ENCODE data around the gene DPF3. TPM values are rescaled to one million over a fixed set of nuclear protein-coding genes. Genes with fewer than 3 reads are reported as not detected.

Gene DPF3
- total and polyA plus RNA-seq, 12 donors: 0.91 to 6.0 (median 2.9) TPM

DNA sequence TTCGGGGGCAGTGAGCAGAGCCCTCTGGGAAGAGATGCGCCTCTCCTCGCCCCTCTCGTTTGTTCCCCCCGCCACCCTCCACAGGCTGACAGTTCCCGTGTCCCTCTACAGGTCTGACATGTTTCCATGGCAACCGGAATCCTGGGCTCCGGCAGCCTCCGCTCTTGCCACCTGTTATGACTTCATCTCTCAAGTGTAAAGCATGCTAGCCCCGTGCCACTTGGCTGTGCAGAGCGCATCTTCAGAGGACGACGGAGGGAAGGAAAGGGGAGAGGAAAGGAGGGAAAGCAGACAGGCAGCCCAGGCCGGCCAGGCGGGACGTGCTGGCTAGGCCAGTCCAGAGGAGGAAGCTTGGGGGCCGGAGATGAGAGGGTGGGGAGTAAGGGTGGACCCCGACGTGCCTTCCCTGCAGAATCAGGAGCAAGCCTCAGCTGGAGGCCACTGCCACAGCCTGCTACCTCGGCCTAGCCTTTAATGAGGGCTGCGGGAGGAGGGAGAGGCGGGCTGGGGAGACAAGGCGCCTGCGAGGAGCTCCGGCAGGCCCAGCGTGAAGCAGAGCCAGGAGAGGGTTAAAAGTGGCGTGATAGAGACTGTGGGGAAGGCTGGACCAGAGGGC lies 214.3 kb downstream of the DPF3 start:
- Histone ChIP-seq H3K4me3 (no peak overlapping the region), H3K27ac (no peak overlapping the region), H3K4me1 (replicated peaks in 1 of 2) (no peaks in the 10 kb centered on the region), H3K9me3 (replicated peaks in 1 of 3) (no peaks in the 10 kb centered on the region), H3K27me3 (no peaks in the 10 kb centered on the region), H3K36me3 (replicated peaks in 1 of 2) (no peaks in the 10 kb centered on the region)
- TF ChIP-seq POLR2A (IDR thresholded peaks at IDR 0.05): no peak
- TF ChIP-seq, protein P1, sequence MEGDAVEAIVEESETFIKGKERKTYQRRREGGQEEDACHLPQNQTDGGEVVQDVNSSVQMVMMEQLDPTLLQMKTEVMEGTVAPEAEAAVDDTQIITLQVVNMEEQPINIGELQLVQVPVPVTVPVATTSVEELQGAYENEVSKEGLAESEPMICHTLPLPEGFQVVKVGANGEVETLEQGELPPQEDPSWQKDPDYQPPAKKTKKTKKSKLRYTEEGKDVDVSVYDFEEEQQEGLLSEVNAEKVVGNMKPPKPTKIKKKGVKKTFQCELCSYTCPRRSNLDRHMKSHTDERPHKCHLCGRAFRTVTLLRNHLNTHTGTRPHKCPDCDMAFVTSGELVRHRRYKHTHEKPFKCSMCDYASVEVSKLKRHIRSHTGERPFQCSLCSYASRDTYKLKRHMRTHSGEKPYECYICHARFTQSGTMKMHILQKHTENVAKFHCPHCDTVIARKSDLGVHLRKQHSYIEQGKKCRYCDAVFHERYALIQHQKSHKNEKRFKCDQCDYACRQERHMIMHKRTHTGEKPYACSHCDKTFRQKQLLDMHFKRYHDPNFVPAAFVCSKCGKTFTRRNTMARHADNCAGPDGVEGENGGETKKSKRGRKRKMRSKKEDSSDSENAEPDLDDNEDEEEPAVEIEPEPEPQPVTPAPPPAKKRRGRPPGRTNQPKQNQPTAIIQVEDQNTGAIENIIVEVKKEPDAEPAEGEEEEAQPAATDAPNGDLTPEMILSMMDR (IDR thresholded peaks at IDR 0.05): no peak
- DNase-seq: peak in 1 of 7 donors; percentile 64
- 71 to 81% (median 75%) methylated on average over 26 to 27 of the region's 27 CpGs for WGBS, 4 donors
- intact Hi-C loops (cut with DNase I): no loop called here

DNA sequence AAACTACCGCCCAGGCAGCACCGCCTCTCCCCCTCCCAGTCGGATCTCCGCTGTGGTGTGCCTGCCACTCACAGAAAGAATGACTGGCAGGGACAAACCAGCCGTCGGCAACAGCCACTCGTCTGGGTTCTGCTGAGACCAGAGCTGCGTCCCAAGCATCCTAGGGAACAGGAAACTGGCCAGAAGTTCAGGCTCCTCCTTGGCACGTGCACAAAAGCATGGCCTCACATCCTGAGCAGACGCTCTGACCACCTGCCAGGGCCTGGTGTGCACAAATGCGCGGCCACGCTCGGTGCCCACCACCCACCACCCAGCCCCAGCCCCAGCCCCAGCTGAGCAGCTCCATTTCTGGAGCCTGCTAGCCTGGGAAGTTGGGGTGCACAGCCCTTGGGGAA lies 214.8 kb downstream of the DPF3 start:
- Histone ChIP-seq H3K9me3 (replicated peaks in 1 of 3) (no peaks in the 10 kb centered on the region), H3K36me3 (replicated peaks in 1 of 2) (no peaks in the 10 kb centered on the region), H3K27me3 (no peaks in the 10 kb centered on the region), H3K4me1 (replicated peaks in 1 of 2) (no peaks in the 10 kb centered on the region), H3K4me3 (no peak overlapping the region), H3K27ac (no peak overlapping the region)
- intact Hi-C loops (cut with DNase I): no loop called here
- no peak for TF ChIP-seq POLR2A (IDR thresholded peaks at IDR 0.05)
- TF ChIP-seq, protein P1 (IDR thresholded peaks at IDR 0.05): no peak
- 53 to 71% (median 64%) methylated on average over 10 to 14 of the region's 14 CpGs for WGBS, 4 donors
- peak in 3 of 7 donors; percentile 13 to 65 (median 21) for DNase-seq

DNA sequence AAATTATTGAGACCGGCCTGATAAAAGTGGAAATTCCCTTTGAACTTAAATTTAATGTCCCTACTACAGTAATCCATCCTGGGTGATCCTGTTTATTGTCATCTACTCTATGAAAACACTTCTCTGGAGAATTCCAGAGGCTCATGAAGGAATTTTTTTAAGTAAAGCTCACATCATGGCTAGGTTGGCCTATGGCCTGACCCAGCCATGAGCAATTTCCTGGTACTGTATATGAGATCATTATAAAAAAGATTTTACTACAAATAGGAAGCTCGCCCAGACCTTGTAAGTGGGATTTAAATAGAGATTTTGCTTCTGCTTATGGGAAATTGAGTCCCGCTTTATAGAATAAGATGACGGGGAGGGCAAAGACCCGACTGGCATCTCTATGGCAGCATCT lies 215.5 kb downstream of the DPF3 start:
- Histone ChIP-seq H3K27ac (no peak overlapping the region), H3K9me3 (replicated peaks in 1 of 3) (no peaks in the 10 kb centered on the region), H3K4me3 (no peak overlapping the region), H3K4me1 (replicated peaks in 1 of 2) (no peaks in the 10 kb centered on the region), H3K36me3 (replicated peaks in 1 of 2) (no peaks in the 10 kb centered on the region), H3K27me3 (no peaks in the 10 kb centered on the region)
- no peak for DNase-seq
- intact Hi-C loops (cut with DNase I): no loop called here
- TF ChIP-seq POLR2A (IDR thresholded peaks at IDR 0.05): no peak
- TF ChIP-seq, protein P1 (IDR thresholded peaks at IDR 0.05): no peak
- 89 to 98% (median 95%) methylated on average over 5 of the region's 5 CpGs for WGBS, 4 donors

DNA sequence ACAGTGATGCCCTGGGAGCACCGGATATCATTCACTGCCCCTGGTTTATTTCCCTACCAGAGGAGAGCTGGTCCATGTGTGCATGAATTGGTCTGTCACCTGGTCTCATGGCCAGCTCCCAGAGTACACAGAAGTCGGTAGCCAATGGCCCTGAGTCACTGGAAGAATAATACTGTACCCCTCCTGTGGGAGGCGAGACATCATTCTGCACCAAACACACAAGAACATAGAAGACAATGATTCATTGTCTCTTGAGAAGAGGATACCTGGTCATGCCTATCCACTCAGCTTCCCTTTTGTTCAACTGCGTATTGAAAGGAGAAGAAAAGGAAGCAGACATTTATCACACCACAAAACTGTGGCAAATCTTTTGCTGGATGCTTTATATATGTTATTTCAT lies 216.2 kb downstream of the DPF3 start:
- DNase-seq: no peak
- 88 to 95% (median 90%) methylated on average over 4 of the region's 4 CpGs for WGBS, 4 donors
- intact Hi-C loops (cut with DNase I): no loop called here

More for the DNA sequence above, 216.2 kb downstream of the DPF3 start:
- no peaks in the 10 kb centered on the region for H3K36me3 ChIP-seq (replicated peaks in 1 of 2)
- no peak overlapping the region for H3K27ac ChIP-seq
- H3K4me1 ChIP-seq (replicated peaks in 1 of 2): no peaks in the 10 kb centered on the region
- no peak overlapping the region for H3K4me3 ChIP-seq
- H3K9me3 ChIP-seq (replicated peaks in 1 of 3): no peaks in the 10 kb centered on the region
- no peaks in the 10 kb centered on the region for H3K27me3 ChIP-seq
- TF ChIP-seq, protein P1 (IDR thresholded peaks at IDR 0.05): no peak
- no peak for TF ChIP-seq POLR2A (IDR thresholded peaks at IDR 0.05)

All from adrenal gland (tissue), 12 donors.